Pulmonary artery endothelial cell (primary cell): ENCODE results near the gene KLHL29. TPM values are rescaled to one million over a fixed set of nuclear protein-coding genes. Genes with fewer than 3 reads are reported as not detected.

Experiments
- DNase-seq: peaks from one replicate; pipeline ENCODE4 v3.0.0-alpha.2; 2011; ENCODE audit warnings: low read depth, low spot score
- total RNA-seq: library from RNA; depleted of rRNA; stranded (reverse); fragments of >200 nt; gene quantifications from 2 replicates; pipeline ENCODE4 v1.2.3, GENCODE V29; 2014

KLHL29 gene
- total RNA-seq, 1 donor from 2014 or later = 4.2 TPM

DNA sequence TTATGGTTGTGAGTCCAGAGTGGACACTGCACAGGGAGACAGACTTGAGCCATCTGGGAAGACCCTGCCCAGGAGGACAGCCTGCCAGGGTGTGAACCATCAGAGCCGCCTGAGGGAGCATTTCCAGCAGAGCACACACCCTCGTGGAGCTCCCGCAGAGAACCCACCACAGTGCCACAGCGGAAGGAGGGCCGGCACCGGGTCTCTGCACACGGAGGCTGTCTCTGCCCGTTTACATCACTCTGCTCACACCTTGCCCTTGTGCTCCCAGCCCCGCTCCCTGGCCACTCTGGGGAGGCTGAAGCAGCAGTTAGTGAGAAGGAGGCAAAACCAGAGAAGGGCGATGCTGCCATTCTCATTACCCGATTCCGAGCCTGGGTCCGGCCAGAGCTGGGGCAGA is 161.9 kb downstream of the KLHL29 start:
- DNase-seq = no peak

DNA sequence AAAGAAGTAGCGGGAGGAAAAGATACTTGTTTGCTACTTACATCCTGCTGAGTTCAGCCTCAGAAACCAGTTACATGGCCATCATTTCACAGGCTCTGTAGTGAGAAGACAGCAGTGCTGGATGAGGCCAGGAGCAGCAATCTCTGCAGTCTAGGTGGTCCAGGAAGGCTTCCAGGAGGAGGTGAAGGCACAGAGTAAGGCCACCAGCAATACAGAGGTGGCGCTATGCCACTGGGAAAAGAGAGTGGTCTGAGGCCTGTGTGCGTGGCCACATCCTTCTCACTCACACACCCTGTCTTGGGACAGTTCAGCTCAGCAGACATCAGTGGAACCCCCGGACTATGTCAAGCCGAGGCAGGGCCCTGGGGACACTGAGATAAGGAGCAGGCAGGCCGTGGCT is 162.7 kb downstream of the KLHL29 start:
- no peak for DNase-seq

DNA sequence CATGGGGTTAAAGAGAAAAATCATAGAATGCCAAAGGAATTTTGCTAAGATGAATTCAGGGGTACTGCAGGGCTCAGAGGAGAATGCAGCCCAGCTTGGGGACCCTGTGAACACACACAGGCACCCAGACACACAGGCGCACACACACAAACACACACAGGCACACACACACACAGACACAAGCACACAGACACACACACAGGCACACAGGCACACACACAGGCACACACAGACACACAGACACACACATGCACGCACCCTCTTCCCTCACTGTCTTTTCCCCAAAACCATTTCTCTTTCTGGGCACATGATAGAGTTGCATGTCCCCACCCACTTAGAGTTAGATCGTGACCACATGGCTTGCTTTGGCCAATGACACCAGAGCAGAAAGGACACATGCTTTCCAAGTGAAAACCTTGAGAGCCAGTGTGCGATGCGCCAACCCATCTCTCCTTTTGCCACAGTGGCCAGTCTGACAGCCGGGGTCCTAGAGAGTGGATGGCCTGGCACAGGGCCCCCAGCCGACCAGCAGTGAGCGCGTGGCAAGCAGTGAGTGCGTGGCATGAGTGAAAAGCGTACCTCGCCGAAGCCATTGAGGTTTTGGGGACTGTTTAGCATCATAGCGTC is 163.3 kb downstream of the KLHL29 start:
- DNase-seq = no peak

DNA sequence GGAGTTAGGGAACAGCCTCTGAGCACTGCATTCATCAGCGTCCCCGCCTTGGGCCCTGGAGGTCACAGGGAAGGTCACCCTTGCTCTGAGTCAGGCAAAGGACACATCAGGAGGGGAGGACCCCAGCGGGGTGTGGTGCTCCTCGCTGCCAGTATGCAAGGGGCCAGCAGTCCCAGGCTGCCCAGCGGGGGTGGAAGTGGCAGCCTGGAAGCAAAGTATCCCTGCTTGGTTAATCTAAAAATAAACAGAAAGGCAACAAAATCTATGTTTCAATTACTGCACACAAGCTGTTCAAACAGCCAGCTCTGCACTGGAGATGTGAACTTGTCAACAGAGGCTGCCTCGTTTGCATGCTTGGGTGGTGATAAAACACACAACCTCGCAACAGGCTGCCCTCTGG is 164.1 kb downstream of the KLHL29 start:
- DNase-seq = no peak

DNA sequence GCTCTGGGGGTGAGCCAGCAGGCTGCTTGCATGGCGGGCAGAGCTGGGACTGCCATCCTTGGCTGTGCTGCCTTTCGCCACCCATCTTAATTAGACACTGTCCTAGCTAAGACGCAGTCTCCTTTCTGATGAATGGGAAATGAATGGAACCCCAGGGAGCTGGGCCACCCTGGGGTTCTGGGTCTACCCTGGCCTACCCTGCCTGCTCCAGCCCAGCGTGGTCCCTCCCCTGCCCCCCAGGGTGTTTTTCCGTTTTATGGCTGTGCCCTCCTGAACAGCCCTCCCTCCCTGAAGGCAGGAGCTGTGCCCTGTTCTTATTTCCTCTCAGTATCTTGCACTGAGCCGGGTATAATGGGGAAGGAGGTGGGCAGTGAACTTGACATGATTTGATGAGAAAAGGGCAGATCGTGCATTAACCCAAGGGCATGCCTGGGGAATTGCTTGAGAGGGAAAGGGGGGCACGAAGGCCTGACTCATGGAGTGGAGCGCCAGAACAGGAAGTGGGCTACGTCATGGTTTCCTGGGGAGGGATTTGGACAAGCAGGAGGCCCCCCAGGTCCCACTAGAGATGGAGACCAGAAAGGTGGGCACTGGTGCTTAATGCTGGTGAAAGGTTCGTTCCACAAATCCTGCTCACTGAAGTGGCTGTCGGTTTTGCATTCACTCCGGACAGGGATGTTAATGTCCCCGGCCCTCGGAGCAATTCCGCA is 165.0 kb downstream of the KLHL29 start:
- DNase-seq = peak; percentile 13

DNA sequence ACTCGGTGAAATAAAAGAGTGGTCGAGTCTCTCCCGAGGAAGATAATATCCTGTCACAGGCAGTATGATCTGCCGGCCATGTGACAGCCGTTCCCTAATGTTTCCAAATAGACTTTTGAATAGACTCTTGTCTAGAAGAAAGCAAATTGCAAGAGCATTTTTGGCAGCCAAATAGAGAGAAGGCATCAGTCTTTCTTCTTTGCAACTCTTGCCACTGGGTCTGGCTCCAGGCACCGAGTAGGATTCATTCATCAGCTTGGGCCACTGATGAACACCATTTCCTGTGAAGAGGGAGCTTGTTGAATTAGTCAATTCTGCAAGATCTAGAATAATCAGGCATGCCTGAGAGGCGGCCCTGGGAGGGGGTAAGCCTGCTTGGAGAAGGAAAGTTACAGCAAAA is 165.6 kb downstream of the KLHL29 start:
- DNase-seq = no peak

DNA sequence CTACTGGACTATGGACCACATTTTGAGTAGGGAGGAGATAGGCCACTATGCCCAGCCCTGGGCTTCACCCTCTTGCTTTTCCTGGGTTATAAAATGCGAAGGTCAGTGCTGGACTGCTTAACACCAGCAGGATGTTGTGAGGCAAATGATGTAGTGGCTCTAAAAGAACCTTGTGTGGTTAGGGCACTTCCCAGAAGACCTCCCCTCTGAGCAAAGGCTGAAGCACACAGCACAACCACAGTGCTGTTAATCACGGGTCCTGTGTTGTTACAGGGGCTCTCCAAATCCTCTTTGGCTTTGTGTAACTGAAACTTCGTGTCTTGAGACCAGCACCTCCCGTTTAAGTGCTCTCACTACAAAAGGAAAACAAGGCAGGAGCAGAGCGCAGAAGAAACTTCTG is 166.9 kb downstream of the KLHL29 start:
- DNase-seq = no peak

DNA sequence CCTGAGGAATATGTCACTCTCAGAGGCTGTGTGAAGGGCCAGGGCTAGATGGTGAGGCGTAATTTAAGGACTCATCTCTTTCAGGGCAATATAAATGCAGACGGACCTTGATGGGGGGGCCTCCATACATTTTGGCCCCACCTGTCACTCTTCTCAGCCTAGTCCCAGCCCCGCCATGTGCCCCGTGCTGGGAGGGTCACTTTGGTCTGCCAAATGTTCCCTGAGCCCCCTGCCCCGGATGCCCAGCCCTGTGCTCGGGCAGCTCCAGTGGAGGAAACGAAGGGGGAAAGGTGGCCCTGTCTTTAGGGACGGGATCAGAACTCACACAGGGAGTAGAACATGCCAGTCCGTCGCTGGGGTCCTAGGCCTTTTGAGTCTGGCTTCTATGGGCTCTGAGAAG is 168.6 kb downstream of the KLHL29 start:
- DNase-seq = no peak

DNA sequence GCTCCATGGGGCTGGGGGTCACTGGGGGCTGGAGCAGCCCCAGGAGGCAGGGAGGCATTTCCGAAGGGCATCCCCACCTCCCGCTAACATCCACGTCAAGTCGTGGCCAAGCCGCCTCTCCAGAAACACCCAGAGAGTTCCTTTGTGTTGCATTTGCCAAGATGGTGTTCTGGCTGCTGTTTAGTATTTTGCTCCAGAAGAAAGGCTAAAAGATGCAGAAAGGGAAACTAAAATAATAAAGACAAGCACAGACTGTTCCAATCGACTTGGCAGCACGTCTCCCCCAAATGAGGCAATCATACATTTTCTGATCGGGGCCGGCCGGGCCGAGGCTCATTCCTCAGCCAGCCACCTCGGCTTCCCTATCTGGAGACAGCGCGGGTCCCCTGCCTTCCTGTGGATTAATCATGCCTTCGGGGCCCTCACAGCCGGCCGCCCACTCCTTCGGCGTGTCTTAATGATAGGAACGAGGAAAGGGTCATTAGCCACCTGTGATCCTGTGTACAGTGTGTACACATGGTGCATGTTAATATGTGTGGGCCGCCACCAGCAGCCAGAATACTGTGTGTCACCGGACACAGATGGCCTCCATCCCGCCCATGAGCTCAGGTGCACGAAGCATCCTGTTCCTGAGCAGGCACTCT is 169.2 kb downstream of the KLHL29 start:
- DNase-seq = no peak

DNA sequence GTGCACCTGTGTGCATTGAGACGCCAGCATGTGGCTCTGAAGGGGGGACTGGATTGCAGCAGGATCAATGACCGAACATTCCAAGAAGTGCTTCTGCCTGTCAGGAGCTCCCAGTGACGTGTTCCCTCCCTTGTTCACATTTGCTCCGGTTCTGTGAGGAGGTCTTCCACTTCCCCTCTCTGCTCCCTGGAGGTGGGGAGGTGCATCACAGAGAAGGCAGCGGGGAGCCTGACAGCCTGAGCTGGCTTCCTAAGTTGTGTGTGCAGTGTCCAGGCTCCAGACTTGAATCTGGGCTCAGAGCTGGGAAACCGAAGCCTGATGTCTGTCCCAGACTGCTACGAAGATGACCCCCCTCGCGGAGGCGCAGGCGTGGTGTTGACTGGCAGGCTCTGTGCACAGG is 171.0 kb downstream of the KLHL29 start:
- DNase-seq = no peak

DNA sequence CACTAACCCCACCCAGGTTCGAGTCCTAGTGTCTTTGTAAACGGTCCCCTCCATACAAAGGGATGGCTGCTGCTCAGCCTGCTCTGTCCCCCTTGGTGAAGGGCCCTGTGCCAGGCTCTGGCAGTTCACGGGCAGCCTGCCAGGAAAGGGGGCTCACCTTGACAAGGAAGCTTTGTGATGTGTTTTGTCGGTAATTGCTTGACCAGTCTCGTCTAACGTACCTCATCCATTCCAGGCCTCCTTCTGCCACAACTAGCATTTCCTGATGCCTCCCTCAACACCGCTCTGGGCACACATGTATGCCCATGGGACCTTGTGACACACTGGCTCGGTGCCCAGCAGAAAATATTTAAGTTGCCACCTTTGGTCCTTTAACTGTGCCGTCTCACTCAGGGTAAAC is 171.9 kb downstream of the KLHL29 start:
- no peak for DNase-seq

DNA sequence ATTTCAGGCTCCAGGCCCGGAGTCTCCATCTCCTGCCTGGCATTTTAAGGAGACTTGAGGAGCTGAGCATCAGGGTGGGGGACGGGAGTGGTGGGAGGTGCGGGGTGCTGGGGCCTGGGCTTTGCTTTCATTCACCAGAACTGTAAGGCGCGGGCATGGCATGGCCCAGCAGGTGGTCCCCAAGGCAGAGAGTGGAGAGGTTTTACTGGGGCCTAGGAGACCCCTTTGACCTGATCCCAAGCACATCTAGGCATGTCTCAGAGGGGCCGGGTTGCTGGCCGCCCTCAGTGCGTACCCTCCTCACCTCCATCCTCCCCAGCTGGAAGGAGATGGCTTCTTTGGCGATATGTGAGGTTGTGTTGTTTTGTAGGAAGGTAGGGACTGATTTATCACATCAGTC is 172.5 kb downstream of the KLHL29 start:
- no peak for DNase-seq

DNA sequence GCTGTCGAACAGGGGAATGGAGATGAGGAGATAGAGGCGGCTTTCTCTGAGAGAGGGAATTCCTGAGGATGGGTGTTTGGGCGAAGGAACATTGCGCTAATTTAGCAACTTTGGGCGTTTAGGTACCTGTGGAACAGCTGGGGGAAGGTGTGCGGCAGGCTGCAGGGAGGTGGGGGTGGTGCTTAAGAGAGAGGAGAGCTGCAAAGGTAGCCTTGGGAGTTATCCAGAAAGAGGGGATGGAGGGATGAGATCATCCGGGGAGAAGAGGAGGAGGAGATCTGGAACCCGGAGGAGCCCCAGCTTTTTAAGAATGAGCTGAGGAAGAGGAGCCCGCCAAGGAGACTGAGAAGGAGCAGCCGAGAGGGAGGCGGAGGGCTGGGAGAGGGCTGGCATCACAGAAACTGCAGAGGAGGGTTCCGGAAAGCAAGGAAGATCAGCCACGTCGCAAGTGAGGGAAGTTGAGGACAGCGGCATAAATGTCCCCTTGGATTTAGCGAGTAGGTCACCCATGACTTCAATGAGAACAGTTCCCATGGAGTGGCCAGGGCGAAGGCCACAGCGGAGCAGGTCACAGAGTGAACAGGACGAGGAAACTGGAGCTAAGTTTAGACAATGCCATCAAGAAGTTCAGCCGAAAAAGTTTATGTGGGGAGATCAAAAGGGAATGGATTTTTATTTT is 174.7 kb downstream of the KLHL29 start:
- no peak for DNase-seq

DNA sequence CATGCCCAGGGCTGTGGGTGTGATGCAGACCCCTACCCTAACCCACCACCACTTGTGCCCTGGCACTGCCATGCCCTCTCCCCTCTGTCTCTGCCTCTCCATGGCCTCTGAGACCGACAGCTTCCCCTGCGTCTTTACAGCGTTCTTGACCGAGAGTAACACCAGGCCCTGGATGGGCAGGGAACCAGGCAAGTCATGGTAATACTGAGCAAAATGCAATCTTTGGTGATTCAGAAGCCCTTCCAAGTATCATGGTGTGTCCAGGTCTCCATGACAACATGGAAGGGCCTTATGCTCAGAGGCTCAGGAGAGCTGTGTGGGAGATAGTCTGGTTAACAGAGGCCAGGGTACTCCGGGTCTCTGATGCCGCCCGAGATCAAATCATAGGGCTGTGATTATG is 176.1 kb downstream of the KLHL29 start:
- no peak for DNase-seq

DNA sequence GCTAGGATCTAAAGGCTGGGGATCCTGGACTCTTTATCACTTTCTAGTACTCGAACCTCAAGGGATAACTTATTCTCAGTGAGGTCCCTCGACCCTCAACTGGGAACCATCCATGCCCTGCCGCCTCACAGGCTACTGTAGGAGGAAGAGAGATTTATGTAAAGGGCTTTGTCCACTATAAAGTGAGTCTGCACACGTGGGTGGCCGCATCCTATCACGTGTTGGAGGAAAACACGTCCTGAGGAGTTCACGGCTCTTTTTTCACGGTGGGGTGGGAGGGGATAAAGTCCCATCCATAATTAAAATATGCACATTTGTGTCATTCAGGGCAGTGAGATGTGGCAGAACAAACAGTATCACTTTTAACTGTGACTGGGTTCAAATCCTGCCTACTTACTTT is 176.6 kb downstream of the KLHL29 start:
- no peak for DNase-seq

DNA sequence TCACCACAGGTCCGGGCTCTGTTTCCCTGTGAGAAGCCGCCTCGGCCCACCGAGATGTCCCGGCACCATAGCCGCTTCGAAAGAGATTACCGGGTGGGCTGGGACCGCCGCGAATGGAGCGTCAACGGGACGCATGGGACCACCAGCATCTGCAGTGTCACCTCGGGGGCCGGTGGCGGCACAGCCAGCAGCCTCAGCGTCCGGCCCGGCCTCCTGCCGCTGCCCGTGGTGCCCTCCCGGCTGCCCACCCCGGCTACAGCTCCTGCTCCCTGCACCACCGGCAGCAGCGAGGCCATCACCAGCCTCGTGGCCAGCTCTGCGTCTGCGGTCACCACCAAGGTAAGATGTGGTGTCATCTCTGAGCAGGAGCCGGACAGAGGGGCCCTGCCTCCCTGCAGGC is 177.2 kb downstream of the KLHL29 start:
- DNase-seq = no peak

DNA sequence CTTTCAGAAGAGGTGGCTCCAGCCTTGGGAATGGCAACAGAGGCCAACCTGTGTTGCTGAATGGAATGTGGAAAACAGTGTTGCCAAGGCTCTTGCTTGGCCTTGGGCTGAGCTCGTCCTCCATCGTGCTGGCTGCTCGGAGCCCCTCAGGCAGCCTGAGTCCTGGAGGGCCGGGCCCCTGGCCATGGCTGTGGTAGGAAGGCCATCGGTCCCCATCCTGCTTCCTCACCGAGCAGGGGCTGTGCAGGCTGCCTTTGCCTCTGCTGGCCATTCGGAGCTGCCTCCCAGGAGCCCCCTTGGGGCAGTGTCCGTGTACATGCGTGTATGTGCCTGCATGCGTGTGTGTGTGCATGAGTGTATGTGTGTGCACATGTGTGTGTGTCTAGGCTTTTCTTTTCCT is 178.2 kb downstream of the KLHL29 start:
- DNase-seq = no peak

DNA sequence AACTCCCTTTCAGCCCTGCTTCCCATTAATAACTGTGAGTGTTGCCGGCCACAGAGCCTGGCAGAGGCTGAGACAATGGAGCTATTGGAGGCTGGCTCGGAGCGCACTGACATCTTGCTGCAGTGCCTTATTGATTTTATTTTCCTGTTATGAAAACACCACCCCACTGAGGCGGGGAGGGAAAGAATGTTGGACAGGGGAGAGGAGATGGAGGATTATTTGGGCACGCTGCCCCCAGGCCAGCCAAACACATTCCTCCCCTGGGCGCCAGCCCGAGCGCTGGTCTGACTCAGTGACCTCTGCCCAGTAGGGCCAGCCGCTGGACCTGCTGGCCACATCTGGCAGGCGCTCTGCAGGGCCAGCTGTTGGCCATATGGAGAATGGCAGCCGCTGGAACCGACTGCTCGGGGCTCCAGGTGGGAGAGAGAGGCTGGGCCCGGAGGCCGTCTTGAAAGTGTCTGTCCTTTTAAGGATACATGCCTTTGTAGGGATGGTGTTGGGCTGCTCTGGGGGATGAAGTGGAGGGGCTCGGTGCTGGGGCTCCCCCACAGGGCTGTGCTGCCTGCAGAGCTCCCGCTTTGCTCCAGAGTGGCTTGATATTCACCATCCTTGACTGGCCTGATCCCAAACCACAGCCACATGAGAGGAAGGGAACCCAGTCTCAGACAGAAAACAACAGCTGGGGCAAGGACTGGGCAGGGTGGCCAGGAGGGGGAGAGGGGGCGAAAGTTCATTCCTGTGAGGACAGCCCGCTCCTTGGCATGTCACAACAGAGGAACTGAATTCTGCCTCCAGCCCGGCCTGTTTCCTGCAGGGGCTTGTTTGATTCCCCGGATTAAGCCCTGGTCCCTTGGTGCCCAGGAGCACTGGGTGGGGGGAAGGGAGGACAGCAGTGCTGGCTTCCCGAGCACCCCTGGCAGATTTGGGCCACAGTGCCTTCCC is 179.0 kb downstream of the KLHL29 start:
- DNase-seq = no peak

DNA sequence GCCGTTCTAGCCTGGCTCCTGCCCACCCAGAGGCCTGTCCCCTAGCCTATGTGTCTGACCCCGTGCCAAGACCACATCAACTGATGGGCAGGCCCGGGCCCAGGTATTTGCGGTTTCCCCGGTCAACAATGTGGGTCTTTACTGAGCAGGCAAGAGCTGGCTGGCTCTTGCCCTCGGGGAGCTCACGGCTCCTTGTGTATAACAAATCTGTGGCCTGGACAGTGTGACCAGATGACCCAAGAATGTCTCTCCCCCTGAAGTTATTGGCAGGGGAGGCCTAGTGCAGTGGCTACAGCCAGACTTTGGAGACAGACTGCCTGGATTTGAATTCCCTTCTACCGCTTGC is 179.6 kb downstream of the KLHL29 start:
- DNase-seq = no peak

DNA sequence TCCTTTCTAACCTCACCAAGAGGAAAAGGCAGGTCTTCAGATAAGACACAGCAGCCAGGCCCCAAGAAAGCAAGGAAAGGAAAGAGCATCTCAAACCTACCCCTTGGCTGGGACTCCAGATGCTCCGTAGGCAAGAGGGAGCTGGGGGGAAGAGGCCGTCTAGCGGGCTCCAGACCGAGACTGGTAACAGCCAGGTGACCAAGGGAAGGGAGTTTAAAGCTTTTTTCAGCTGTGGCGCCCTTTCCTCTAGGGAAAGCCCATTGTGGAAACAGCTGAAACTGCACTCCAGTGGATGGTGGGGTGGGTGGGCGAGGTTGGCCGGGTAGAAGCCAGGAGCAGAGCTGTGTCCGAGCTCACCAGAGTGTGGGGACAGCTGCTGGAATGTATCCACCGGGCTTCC is 180.4 kb downstream of the KLHL29 start:
- DNase-seq = no peak

DNA sequence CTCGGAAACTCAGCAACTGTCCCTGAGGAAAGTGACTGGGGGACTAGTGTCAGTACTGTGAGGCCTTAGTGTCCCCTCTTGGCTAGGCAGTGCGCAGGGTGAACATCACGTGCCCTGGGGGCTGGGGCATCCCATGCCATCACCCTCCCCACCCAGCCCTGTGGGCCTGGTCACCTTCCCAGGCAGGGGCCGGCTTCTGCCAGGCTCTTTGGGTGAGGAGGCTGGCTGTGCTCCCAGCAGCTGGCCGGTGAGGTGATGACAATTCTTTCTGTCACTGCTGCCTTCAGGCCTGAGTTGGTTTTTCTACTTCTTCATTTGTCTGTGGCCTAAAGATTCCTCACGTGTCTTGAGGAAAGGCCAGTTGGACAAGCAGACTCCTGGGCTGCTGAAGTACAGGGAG is 180.8 kb downstream of the KLHL29 start:
- no peak for DNase-seq
